ENCODE measurements around the gene ZCCHC7. TPM values are rescaled to one million over a fixed set of nuclear protein-coding genes. Genes with fewer than 3 reads are reported as not detected.

Gene ZCCHC7
- total and polyA plus RNA-seq, 2 of the 8 experiments (the other 6 are each of a cell fraction or from before 2014, with no cell fraction given) = 12.2 to 27.5 TPM

- no peak for TF ChIP-seq SIX5 (IDR thresholded peaks at IDR 0.05; ENCODE audit: low read depth, low read length)
- TF ChIP-seq, protein P1, sequence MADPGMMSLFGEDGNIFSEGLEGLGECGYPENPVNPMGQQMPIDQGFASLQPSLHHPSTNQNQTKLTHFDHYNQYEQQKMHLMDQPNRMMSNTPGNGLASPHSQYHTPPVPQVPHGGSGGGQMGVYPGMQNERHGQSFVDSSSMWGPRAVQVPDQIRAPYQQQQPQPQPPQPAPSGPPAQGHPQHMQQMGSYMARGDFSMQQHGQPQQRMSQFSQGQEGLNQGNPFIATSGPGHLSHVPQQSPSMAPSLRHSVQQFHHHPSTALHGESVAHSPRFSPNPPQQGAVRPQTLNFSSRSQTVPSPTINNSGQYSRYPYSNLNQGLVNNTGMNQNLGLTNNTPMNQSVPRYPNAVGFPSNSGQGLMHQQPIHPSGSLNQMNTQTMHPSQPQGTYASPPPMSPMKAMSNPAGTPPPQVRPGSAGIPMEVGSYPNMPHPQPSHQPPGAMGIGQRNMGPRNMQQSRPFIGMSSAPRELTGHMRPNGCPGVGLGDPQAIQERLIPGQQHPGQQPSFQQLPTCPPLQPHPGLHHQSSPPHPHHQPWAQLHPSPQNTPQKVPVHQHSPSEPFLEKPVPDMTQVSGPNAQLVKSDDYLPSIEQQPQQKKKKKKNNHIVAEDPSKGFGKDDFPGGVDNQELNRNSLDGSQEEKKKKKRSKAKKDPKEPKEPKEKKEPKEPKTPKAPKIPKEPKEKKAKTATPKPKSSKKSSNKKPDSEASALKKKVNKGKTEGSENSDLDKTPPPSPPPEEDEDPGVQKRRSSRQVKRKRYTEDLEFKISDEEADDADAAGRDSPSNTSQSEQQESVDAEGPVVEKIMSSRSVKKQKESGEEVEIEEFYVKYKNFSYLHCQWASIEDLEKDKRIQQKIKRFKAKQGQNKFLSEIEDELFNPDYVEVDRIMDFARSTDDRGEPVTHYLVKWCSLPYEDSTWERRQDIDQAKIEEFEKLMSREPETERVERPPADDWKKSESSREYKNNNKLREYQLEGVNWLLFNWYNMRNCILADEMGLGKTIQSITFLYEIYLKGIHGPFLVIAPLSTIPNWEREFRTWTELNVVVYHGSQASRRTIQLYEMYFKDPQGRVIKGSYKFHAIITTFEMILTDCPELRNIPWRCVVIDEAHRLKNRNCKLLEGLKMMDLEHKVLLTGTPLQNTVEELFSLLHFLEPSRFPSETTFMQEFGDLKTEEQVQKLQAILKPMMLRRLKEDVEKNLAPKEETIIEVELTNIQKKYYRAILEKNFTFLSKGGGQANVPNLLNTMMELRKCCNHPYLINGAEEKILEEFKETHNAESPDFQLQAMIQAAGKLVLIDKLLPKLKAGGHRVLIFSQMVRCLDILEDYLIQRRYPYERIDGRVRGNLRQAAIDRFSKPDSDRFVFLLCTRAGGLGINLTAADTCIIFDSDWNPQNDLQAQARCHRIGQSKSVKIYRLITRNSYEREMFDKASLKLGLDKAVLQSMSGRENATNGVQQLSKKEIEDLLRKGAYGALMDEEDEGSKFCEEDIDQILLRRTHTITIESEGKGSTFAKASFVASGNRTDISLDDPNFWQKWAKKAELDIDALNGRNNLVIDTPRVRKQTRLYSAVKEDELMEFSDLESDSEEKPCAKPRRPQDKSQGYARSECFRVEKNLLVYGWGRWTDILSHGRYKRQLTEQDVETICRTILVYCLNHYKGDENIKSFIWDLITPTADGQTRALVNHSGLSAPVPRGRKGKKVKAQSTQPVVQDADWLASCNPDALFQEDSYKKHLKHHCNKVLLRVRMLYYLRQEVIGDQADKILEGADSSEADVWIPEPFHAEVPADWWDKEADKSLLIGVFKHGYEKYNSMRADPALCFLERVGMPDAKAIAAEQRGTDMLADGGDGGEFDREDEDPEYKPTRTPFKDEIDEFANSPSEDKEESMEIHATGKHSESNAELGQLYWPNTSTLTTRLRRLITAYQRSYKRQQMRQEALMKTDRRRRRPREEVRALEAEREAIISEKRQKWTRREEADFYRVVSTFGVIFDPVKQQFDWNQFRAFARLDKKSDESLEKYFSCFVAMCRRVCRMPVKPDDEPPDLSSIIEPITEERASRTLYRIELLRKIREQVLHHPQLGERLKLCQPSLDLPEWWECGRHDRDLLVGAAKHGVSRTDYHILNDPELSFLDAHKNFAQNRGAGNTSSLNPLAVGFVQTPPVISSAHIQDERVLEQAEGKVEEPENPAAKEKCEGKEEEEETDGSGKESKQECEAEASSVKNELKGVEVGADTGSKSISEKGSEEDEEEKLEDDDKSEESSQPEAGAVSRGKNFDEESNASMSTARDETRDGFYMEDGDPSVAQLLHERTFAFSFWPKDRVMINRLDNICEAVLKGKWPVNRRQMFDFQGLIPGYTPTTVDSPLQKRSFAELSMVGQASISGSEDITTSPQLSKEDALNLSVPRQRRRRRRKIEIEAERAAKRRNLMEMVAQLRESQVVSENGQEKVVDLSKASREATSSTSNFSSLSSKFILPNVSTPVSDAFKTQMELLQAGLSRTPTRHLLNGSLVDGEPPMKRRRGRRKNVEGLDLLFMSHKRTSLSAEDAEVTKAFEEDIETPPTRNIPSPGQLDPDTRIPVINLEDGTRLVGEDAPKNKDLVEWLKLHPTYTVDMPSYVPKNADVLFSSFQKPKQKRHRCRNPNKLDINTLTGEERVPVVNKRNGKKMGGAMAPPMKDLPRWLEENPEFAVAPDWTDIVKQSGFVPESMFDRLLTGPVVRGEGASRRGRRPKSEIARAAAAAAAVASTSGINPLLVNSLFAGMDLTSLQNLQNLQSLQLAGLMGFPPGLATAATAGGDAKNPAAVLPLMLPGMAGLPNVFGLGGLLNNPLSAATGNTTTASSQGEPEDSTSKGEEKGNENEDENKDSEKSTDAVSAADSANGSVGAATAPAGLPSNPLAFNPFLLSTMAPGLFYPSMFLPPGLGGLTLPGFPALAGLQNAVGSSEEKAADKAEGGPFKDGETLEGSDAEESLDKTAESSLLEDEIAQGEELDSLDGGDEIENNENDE (IDR thresholded peaks at IDR 0.05; ENCODE audit: insufficient replicate concordance, low read length) = no peak
- no peak for TF ChIP-seq FOSL1 (IDR thresholded peaks at IDR 0.05; ENCODE audit: insufficient read depth, low read depth, low read length)
- TF ChIP-seq CTBP2 (IDR thresholded peaks at IDR 0.05; ENCODE audit: borderline replicate concordance, insufficient read depth, insufficient read length, low read length) = no peak
- no peak for TF ChIP-seq GTF2F1 (IDR thresholded peaks at IDR 0.05; ENCODE audit: borderline replicate concordance, low read depth, low read length)
- no peak for TF ChIP-seq POLR2A (IDR thresholded peaks at IDR 0.05; ENCODE audit: control extremely low read depth in 1 of 2, low read depth in 2 of 2, low read length in 2 of 2)
- TF ChIP-seq EZH2 (IDR thresholded peaks at IDR 0.05; ENCODE audit: low read depth, low read length, severe bottlenecking) = no peak
Measured at GRCh38 chr9:37187713-37188439, 67.5 kb downstream of the ZCCHC7 start (continued).
